Endothelial cell of umbilical vein (primary cell): ENCODE measurements around the gene LYRM4. TPM values are rescaled to one million over a fixed set of nuclear protein-coding genes. Genes with fewer than 3 reads are reported as not detected.

ENCODE experiments used
- BruUV-seq: library from RNA; stranded (reverse); fragments of 400-500 nt; replicated peaks from 2 replicates; lab custom pipeline; 2021; lab: Mats Ljungman, UMichigan
- CTCF ChIA-PET: fragments of 300-600, 350-600 bp; sonication (Branson Sonifier 250); formaldehyde crosslinking; loops from one replicate; lab custom pipeline; 2021; ENCODE audit warnings: antibody characterized with exemption, inconsistent platforms; lab: Charles Lee
- POLR2A ChIA-PET: fragments of 300-600, 350-600 bp; sonication (Branson Sonifier 250); formaldehyde crosslinking; loops from one replicate; lab custom pipeline; 2021; ENCODE audit warnings: antibody characterized with exemption, inconsistent platforms; lab: Charles Lee
- DNase-seq: peaks from one replicate; pipeline ENCODE4 v3.0.0-alpha.2; 2011; ENCODE audit warnings: low read depth, low spot score
- FAIRE-seq: peaks from 2 replicates; lab custom pipeline; 2011; peaks lifted over from hg19 to GRCh38; lab: Jason Lieb, UNC
- H2AFZ ChIP-seq: 2 replicates; pipeline ENCODE4 v1.6.0; 2012; ENCODE audit warnings: low read depth, low read length, control low read depth, inconsistent platforms
- H3K27ac ChIP-seq: 2 replicates; pipeline ENCODE4 v1.5.1; 2011; ENCODE audit warnings: low read depth, mild to moderate bottlenecking, control low read depth, low read length, moderate library complexity; ENCODE audit not compliant: insufficient read depth
- H3K27me3 ChIP-seq, 2 experiments: 2 replicates each; pipeline versions ENCODE4 v1.6.0 to v1.6.1; 2011; ENCODE audit warnings: low read length in 2 of 2, mixed read lengths in 1 of 2; ENCODE audit not compliant: control insufficient read depth in 2 of 2, insufficient read depth in 2 of 2
- H3K36me3 ChIP-seq, 2 experiments: 2 replicates in 1 of 2; 3 replicates in 1 of 2; pipeline ENCODE4 v1.5.1; 2011; ENCODE audit warnings: low read length in 2 of 2, mild to moderate bottlenecking in 1 of 2, moderate library complexity in 1 of 2; ENCODE audit not compliant: control insufficient read depth in 2 of 2, insufficient read depth in 2 of 2; ENCODE audit errors: extremely low read depth in 1 of 2
- H3K4me1 ChIP-seq: 3 replicates; pipeline ENCODE4 v1.5.1; 2011; ENCODE audit warnings: mild to moderate bottlenecking, low read length; ENCODE audit not compliant: control insufficient read depth, insufficient read depth; ENCODE audit errors: extremely low read depth
- H3K4me2 ChIP-seq: 2 replicates; pipeline ENCODE4 v1.6.1; 2011; ENCODE audit warnings: low read length, control low read depth, mixed read lengths; ENCODE audit not compliant: insufficient read depth
- H3K4me3 ChIP-seq, 3 experiments: fragments of 200-600 bp in 1 of 3; sonication (generic), shearing (Covaris generic) in 1 of 3; replicated peaks in 1 of 3; 2 replicates each; pipeline ENCODE4 v1.5.1; 2011 to 2016; ENCODE audit warnings: control low read depth in 3 of 3, low read length in 3 of 3, mild to moderate bottlenecking in 2 of 3, inconsistent platforms in 1 of 3, low read depth in 1 of 3, moderate library complexity in 1 of 3; ENCODE audit not compliant: insufficient read depth in 1 of 3
- H3K79me2 ChIP-seq: 2 replicates; pipeline ENCODE4 v1.6.0; 2012; ENCODE audit warnings: low read length, inconsistent platforms; ENCODE audit not compliant: control insufficient read depth, insufficient read depth
- H3K9ac ChIP-seq: replicated peaks from 2 replicates; pipeline ENCODE3; 2011; ENCODE audit warnings: low read length, control low read depth; ENCODE audit not compliant: insufficient read depth; ENCODE audit errors: extremely low read depth
- H3K9me1 ChIP-seq: replicated peaks from 3 replicates; pipeline ENCODE4 v1.6.0; 2011; ENCODE audit warnings: mild to moderate bottlenecking, low read length; ENCODE audit not compliant: control insufficient read depth, insufficient read depth; ENCODE audit errors: extremely low read depth
- H3K9me3 ChIP-seq: replicated peaks from 2 replicates; pipeline ENCODE4 v1.5.1; 2012; ENCODE audit warnings: low read length, inconsistent platforms; ENCODE audit not compliant: control insufficient read depth, insufficient read depth
- H4K20me1 ChIP-seq: replicated peaks from 2 replicates; pipeline ENCODE3; 2011; ENCODE audit warnings: mild to moderate bottlenecking, low read length; ENCODE audit not compliant: control insufficient read depth, insufficient read depth; ENCODE audit errors: extremely low read depth
- CTCF ChIP-seq, 2 donors: IDR thresholded peaks; 1 replicate in 1 of 2; 2 replicates in 1 of 2; pipeline ENCODE4 v1.5.1; 2011; ENCODE audit warnings: low read length in 2 of 2, mild to moderate bottlenecking in 2 of 2, moderate library complexity in 2 of 2, control low read depth in 1 of 2, inconsistent platforms in 1 of 2, low read depth in 1 of 2; ENCODE audit not compliant: insufficient read depth in 1 of 2; ENCODE audit errors: extremely low read depth in 1 of 2
- FOS ChIP-seq: IDR thresholded peaks from 2 replicates; pipeline ENCODE4 v1.6.1; 2011; ENCODE audit warnings: mild to moderate bottlenecking, low read length, moderate library complexity, borderline replicate concordance; ENCODE audit not compliant: insufficient read depth
- GATA2 ChIP-seq: IDR thresholded peaks from 2 replicates; pipeline ENCODE4 v1.7.0; 2011; ENCODE audit warnings: low read depth, mild to moderate bottlenecking, moderate library complexity, mixed read lengths, low read length; ENCODE audit not compliant: insufficient read length, insufficient read depth
- JUN ChIP-seq: IDR thresholded peaks from 2 replicates; pipeline ENCODE4 v1.6.1; 2011; ENCODE audit warnings: borderline replicate concordance, low read depth; ENCODE audit not compliant: insufficient read length, insufficient read depth
- MYC ChIP-seq: IDR thresholded peaks from one replicate; pipeline ENCODE4 v1.6.1; 2011; ENCODE audit warnings: mild to moderate bottlenecking, low read depth, low read length
- POLR2AphosphoS5 ChIP-seq: IDR thresholded peaks from 2 replicates; pipeline ENCODE4 v1.6.1; 2012; ENCODE audit warnings: low read depth, mild to moderate bottlenecking, control low read depth, low read length, moderate library complexity; ENCODE audit not compliant: insufficient read depth
- dilution Hi-C: fragments of 300-500 bp; cut with MboI; formaldehyde crosslinking; loops from one replicate; pipeline ENCODE4 v1.15.0; 2019; ENCODE audit warnings: low sequenced_read_pairs; ENCODE audit not compliant: extremely low pct_ligation_motif_present
- intact Hi-C: fragments of 100-400 bp; cut with micrococcal nuclease; formaldehyde crosslinking; loops from one replicate; pipeline ENCODE4 v1.10.0; 2022
- polyA plus RNA-seq, 4 experiments: library from polyadenylated mRNA; depleted of rRNA in 3 of 4; stranded (reverse) in 3 of 4; unstranded in 1 of 4; fragments of >200 nt; gene quantifications; 2 replicates each; pipeline versions ENCODE4 v1.2.1 to v1.2.3, GENCODE V29; 2011 to 2012; ENCODE audit warnings: missing spikeins in 1 of 4
- total RNA-seq: library from RNA; stranded (reverse); gene quantifications from 2 replicates; pipeline ENCODE4 v1.2.3, GENCODE V29; 2021

Gene LYRM4
- total and polyA plus RNA-seq, 2 donors (not counting 3 experiments of a cell fraction or from before 2014, with no cell fraction given): 39.5 to 44.0 TPM

- Histone ChIP-seq H3K4me3 (no peak overlapping the region), H3K9me3 (no peaks in the 10 kb centered on the region), H3K4me2 (no peak overlapping the region), H3K4me1 (no peaks in the 10 kb centered on the region), H4K20me1 (no peaks in the 10 kb centered on the region), H3K9ac (no peak overlapping the region), H3K9me1 (no peaks in the 10 kb centered on the region), H3K27ac (no peak overlapping the region), H2AFZ (no peak overlapping the region), H3K79me2 (no peaks in the 10 kb centered on the region), H3K36me3 (no peaks in the 10 kb centered on the region), H3K27me3 (peaks cover 0 to 2% of the 10 kb centered on the region in 2 experiments)
- FAIRE-seq (no peak), DNase-seq (no peak)
- no TSS peak for BruUV-seq
- no peak for TF ChIP-seq MYC
- no peak for TF ChIP-seq CTCF (IDR thresholded peaks at IDR 0.05; ENCODE audit: extremely low read depth in 1 of 2, insufficient read depth in 1 of 2, low read depth in 1 of 2, low read length in 2 of 2)
- CTCF ChIA-PET: interaction anchor here (1.2 to 2.1 kb wide), 2 partner anchors 13 to 20 kb away, joined by 3 to 5 read pairs; no protein-coding TSS in a partner anchor
- POLR2A ChIA-PET: no interaction called here
- intact Hi-C loops (no loop called here), dilution Hi-C loops (no loop called here)
Observed at GRCh38 chr6:5076931-5077330, 183.8 kb downstream of the LYRM4 start.

GRCh38 chr6:5073992-5074391 is 186.8 kb downstream of the LYRM4 start:
- BruUV-seq: no TSS peak
- CTCF ChIA-PET: no interaction called here
- H3K79me2 ChIP-seq: no peaks in the 10 kb centered on the region
- no peak overlapping the region for H2AFZ ChIP-seq
- dilution Hi-C loops: no loop called here
- no peak overlapping the region for H3K9ac ChIP-seq
- peaks cover 0 to 2% of the 10 kb centered on the region in 2 experiments for H3K27me3 ChIP-seq
- H3K27ac ChIP-seq: no peak overlapping the region
- no peak overlapping the region for H3K4me2 ChIP-seq
- FAIRE-seq (no peak), DNase-seq (no peak)
- no peak for TF ChIP-seq POLR2AphosphoS5
- TF ChIP-seq JUN: no peak
- TF ChIP-seq GATA2: no peak
- no peak for TF ChIP-seq CTCF (IDR thresholded peaks at IDR 0.05; ENCODE audit: extremely low read depth in 1 of 2, insufficient read depth in 1 of 2, low read depth in 1 of 2, low read length in 2 of 2)
- no peak for TF ChIP-seq FOS
- H3K4me1 ChIP-seq: no peaks in the 10 kb centered on the region
- no peak overlapping the region for H3K4me3 ChIP-seq
- H3K36me3 ChIP-seq: no peaks in the 10 kb centered on the region
- intact Hi-C loops: no loop called here
- no peaks in the 10 kb centered on the region for H3K9me3 ChIP-seq
- no peaks in the 10 kb centered on the region for H4K20me1 ChIP-seq
- POLR2A ChIA-PET: no interaction called here
- H3K9me1 ChIP-seq: no peaks in the 10 kb centered on the region
